Tibial nerve (tissue), 4 donors: ENCODE measurements around the gene NOTCH2.
"Not testable (repeated sequence)": the region's sequence is repeated elsewhere in the genome, so short reads cannot be mapped to it uniquely, and the experiment has no call there.

Experiments used
- EP300 ChIP-seq, 2 donors: sonication (generic); formaldehyde crosslinking; IDR thresholded peaks; one replicate each; pipeline ENCODE4 v1.6.1; 2017; ENCODE audit warnings: antibody characterized with exemption in 2 of 2, mild to moderate bottlenecking in 1 of 2
- POLR2A ChIP-seq, 2 donors: fragments of 450-650 bp; IDR thresholded peaks; one replicate each; pipeline ENCODE4 v1.6.1; 2017; ENCODE audit warnings: antibody characterized with exemption in 2 of 2, mild to moderate bottlenecking in 2 of 2, moderate library complexity in 2 of 2
- TF ChIP-seq, protein P1 (sequence below), 5 experiments: fragments of 200-600 bp in 3 of 5; fragments of 450-650 bp in 2 of 5; sonication (generic) in 3 of 5; IDR thresholded peaks; one replicate each; pipeline ENCODE4 v1.5.1; 2016 to 2019; ENCODE audit warnings: antibody characterized with exemption in 5 of 5, mild to moderate bottlenecking in 3 of 5, moderate library complexity in 2 of 5

DNA sequence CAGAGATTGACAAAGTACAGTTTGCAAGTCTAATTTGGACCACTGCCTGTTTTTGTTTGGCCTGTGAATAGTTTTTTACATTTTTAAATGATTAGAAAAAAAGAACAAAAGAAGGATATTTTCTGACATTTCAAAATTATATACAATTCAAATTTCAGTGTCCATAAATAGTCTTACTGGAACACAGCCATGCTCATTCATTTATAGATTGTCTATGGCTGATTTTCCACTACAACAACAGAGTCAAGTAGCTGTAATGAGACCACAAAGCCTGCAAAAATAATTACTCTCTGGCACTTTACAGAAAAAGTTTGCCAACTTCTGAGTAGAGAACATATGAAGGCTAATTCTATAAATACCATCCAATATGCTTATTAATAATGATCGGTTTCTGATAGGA lies 61.1 kb downstream of the NOTCH2 start:
- TF ChIP-seq, protein P1, sequence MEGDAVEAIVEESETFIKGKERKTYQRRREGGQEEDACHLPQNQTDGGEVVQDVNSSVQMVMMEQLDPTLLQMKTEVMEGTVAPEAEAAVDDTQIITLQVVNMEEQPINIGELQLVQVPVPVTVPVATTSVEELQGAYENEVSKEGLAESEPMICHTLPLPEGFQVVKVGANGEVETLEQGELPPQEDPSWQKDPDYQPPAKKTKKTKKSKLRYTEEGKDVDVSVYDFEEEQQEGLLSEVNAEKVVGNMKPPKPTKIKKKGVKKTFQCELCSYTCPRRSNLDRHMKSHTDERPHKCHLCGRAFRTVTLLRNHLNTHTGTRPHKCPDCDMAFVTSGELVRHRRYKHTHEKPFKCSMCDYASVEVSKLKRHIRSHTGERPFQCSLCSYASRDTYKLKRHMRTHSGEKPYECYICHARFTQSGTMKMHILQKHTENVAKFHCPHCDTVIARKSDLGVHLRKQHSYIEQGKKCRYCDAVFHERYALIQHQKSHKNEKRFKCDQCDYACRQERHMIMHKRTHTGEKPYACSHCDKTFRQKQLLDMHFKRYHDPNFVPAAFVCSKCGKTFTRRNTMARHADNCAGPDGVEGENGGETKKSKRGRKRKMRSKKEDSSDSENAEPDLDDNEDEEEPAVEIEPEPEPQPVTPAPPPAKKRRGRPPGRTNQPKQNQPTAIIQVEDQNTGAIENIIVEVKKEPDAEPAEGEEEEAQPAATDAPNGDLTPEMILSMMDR (IDR thresholded peaks at IDR 0.05), result not testable (repeated sequence)
- TF ChIP-seq POLR2A, EP300 (IDR thresholded peaks at IDR 0.05): not testable (repeated sequence)
